Placental epithelial cell (primary cell): ENCODE results near the gene TLX2. TPM values are rescaled to one million over a fixed set of nuclear protein-coding genes. Genes with fewer than 3 reads are reported as not detected.

Experiments used
- total RNA-seq: library from RNA; depleted of rRNA; stranded (reverse); fragments of >200 nt; gene quantifications from 2 replicates; pipeline ENCODE4 v1.2.3, GENCODE V29; 2012

TLX2 gene
- not detected in 2 replicates for total RNA-seq

GRCh38 chr2:74514368-74515270, at the start of gene TLX2:
TLX2 (plus strand) TSS chr2:74514450; CDS start chr2:74514807, 357 bp downstream.

GRCh38 chr2:74472086-74472944, 41.9 kb upstream of the TLX2 start, which contains the start of gene MRPL53:
MRPL53 (minus strand) TSS chr2:74472680; CDS start chr2:74472660, 20 bp downstream.

GRCh38 chr2:74482801-74483674, 31.2 kb upstream of the TLX2 start, which contains the start of the genes CCDC142 and TTC31:
CCDC142 (minus strand) TSS chr2:74482998; CDS start chr2:74482837, 161 bp downstream.
TTC31 (plus strand) TSS chr2:74483081; CDS start chr2:74483096, 15 bp downstream.

GRCh38 chr2:74499267-74499939, 14.8 kb upstream of the TLX2 start, which contains the start of gene LBX2:
LBX2 (minus strand) TSS chr2:74499603; CDS start chr2:74499537, 66 bp downstream.

GRCh38 chr2:74507145-74507925, 6.9 kb upstream of the TLX2 start, which contains the start of gene PCGF1:
PCGF1 (minus strand) TSS chr2:74507695; CDS start chr2:74507668, 27 bp downstream.

GRCh38 chr2:74525717-74526648, 11.7 kb downstream of the TLX2 start, which contains the start of gene DQX1:
DQX1 (minus strand) TSS chr2:74526231; CDS start chr2:74525729, 502 bp downstream.

GRCh38 chr2:74529357-74530238, 15.3 kb downstream of the TLX2 start, which contains the start of the genes AUP1 and HTRA2:
AUP1 (minus strand) TSS chr2:74529706; CDS start chr2:74529629, 77 bp downstream.
HTRA2 (plus strand) TSS chr2:74529933; CDS start chr2:74530007, 74 bp downstream.

GRCh38 chr2:74553892-74554819, 39.9 kb downstream of the TLX2 start, which contains the start of the genes DOK1 and LOXL3:
DOK1 (plus strand) TSS chr2:74554720; CDS start chr2:74554755, 35 bp downstream.
LOXL3 (minus strand) TSS chr2:74553942; CDS start chr2:74552634, 1,308 bp downstream.

Other genes starting within 250 kb of the TLX2 start
- 1.2 and 1.6 TPM in 2 replicates for gene SLC4A5, start 171.0 kb upstream of the TLX2 start, total RNA-seq
- 135 and 148 TPM in 2 replicates for gene DCTN1, start 134.1 kb upstream of the TLX2 start, total RNA-seq
- gene C2orf81, start 92.8 kb upstream of the TLX2 start, total RNA-seq, result 3.1 and 4.1 TPM in 2 replicates
- 27.9 and 43.5 TPM in 2 replicates for gene WDR54, start 92.7 kb upstream of the TLX2 start, total RNA-seq
- 76.2 and 119 TPM in 2 replicates for gene RTKN, start 72.5 kb upstream of the TLX2 start, total RNA-seq
- 15.7 and 18.1 TPM in 2 replicates for gene INO80B, start 59.4 kb upstream of the TLX2 start, total RNA-seq
- 74.5 and 130 TPM in 2 replicates for gene WBP1, start 56.0 kb upstream of the TLX2 start, total RNA-seq
- 55.7 and 92.6 TPM in 2 replicates for gene MOGS, start 49.1 kb upstream of the TLX2 start, total RNA-seq
- 24.1 and 31.8 TPM in 2 replicates for gene MRPL53, start 41.8 kb upstream of the TLX2 start, total RNA-seq
- gene CCDC142, start 31.5 kb upstream of the TLX2 start, total RNA-seq, result 28.7 and 43.6 TPM in 2 replicates
- gene TTC31, start 31.4 kb upstream of the TLX2 start, total RNA-seq, result 20.4 and 23.6 TPM in 2 replicates
- 1.8 and 7.9 TPM in 2 replicates for gene LBX2, start 14.8 kb upstream of the TLX2 start, total RNA-seq
- gene PCGF1, start 6.8 kb upstream of the TLX2 start, total RNA-seq, result 19.6 and 22.9 TPM in 2 replicates
- gene DQX1, start 11.8 kb downstream of the TLX2 start, total RNA-seq, result 0.33 and 0.39 TPM in 2 replicates
- 71.5 and 128 TPM in 2 replicates for gene AUP1, start 15.3 kb downstream of the TLX2 start, total RNA-seq
- 34.9 and 40.0 TPM in 2 replicates for gene HTRA2, start 15.5 kb downstream of the TLX2 start, total RNA-seq
- gene LOXL3, start 39.5 kb downstream of the TLX2 start, total RNA-seq, result 0.39 TPM in 1 of 2 replicates, not detected in the other
- 4.9 and 5.5 TPM in 2 replicates for gene DOK1, start 40.3 kb downstream of the TLX2 start, total RNA-seq
- gene M1AP, start 133.9 kb downstream of the TLX2 start, total RNA-seq, result 0.39 and 0.43 TPM in 2 replicates
- gene SEMA4F, start 139.8 kb downstream of the TLX2 start, total RNA-seq, result 4.3 and 5.1 TPM in 2 replicates